Non-pigmented ciliary epithelial cell (primary cell): ENCODE data around the gene PNPLA3.

ENCODE experiments used
- DNase-seq: peaks from one replicate; pipeline ENCODE4 v3.0.0-alpha.2; 2010; ENCODE audit warnings: low read depth

The PNPLA3 gene

GRCh38 chr22:43925433-43926348 lies 2.1 kb downstream of the PNPLA3 start:
- no peak for DNase-seq

GRCh38 chr22:43926349-43926710 lies 2.7 kb downstream of the PNPLA3 start:
- no peak for DNase-seq

GRCh38 chr22:43928468-43928867 lies 4.9 kb downstream of the PNPLA3 start:
- no peak for DNase-seq

- DNase-seq: no peak
Observed at GRCh38 chr22:43928908-43929307, 5.3 kb downstream of the PNPLA3 start.

GRCh38 chr22:43931771-43932170 lies 8.2 kb downstream of the PNPLA3 start:
- DNase-seq: no peak

GRCh38 chr22:43941449-43941848 lies 17.8 kb downstream of the PNPLA3 start:
- no peak for DNase-seq

GRCh38 chr22:43944670-43945430 lies 21.2 kb downstream of the PNPLA3 start:
- DNase-seq: no peak

- DNase-seq: no peak
Observed at GRCh38 chr22:43945632-43946383, 22.2 kb downstream of the PNPLA3 start.

- no peak for DNase-seq
Observed at GRCh38 chr22:43946384-43946667, 22.7 kb downstream of the PNPLA3 start.

GRCh38 chr22:43948836-43949406 lies 25.3 kb downstream of the PNPLA3 start:
- DNase-seq: no peak

GRCh38 chr22:43951391-43951790 lies 27.8 kb downstream of the PNPLA3 start:
- DNase-seq: no peak

GRCh38 chr22:43951966-43952365 lies 28.4 kb downstream of the PNPLA3 start:
- no peak for DNase-seq

GRCh38 chr22:43953988-43954785 lies 30.6 kb downstream of the PNPLA3 start:
- DNase-seq: no peak

GRCh38 chr22:43955040-43955882 lies 31.7 kb downstream of the PNPLA3 start, which contains the start of gene SAMM50:
Gene SAMM50, plus strand, starts transcription at chr22:43955442. Its CDS starts 136 bp downstream, at chr22:43955578.
- DNase-seq: peak; percentile 45

GRCh38 chr22:43955883-43956782 lies 32.5 kb downstream of the PNPLA3 start:
- no peak for DNase-seq

GRCh38 chr22:43956805-43957463 lies 33.3 kb downstream of the PNPLA3 start:
- no peak for DNase-seq

- DNase-seq: no peak
Observed at GRCh38 chr22:43957871-43958270, 34.3 kb downstream of the PNPLA3 start.

- DNase-seq: no peak
Observed at GRCh38 chr22:43964314-43964857, 40.8 kb downstream of the PNPLA3 start.

GRCh38 chr22:43967069-43967468 lies 43.5 kb downstream of the PNPLA3 start:
- DNase-seq: no peak
